Endothelial cell (in vitro differentiated cells): ENCODE data around the gene PRDM11. TPM values are rescaled to one million over a fixed set of nuclear protein-coding genes. Genes with fewer than 3 reads are reported as not detected.

Source experiments
- DNase-seq: peaks from one replicate; pipeline ENCODE4 v3.0.0; 2021; ENCODE audit warnings: low spot score
- H3K27ac Mint-ChIP-seq: one replicate; pipeline ENCODE4 v1.8.0; 2021; ENCODE audit warnings: mixed read lengths, inconsistent platforms; ENCODE audit not compliant: unreplicated experiment
- H3K27me3 Mint-ChIP-seq: one replicate; pipeline ENCODE4 v1.8.0; 2021; ENCODE audit warnings: mild to moderate bottlenecking, moderate library complexity, mixed read lengths, inconsistent platforms; ENCODE audit not compliant: unreplicated experiment
- H3K36me3 Mint-ChIP-seq: one replicate; pipeline ENCODE4 v1.8.0; 2021; ENCODE audit warnings: mild to moderate bottlenecking, low read depth, mixed read lengths, inconsistent platforms; ENCODE audit not compliant: unreplicated experiment
- H3K4me1 Mint-ChIP-seq: one replicate; pipeline ENCODE4 v1.8.0; 2021; ENCODE audit warnings: mild to moderate bottlenecking, mixed read lengths, inconsistent platforms; ENCODE audit not compliant: unreplicated experiment
- H3K4me3 Mint-ChIP-seq: one replicate; pipeline ENCODE4 v1.8.0; 2021; ENCODE audit warnings: mild to moderate bottlenecking, mixed read lengths, inconsistent platforms; ENCODE audit not compliant: unreplicated experiment
- H3K9me3 Mint-ChIP-seq: one replicate; pipeline ENCODE4 v1.8.0; 2021; ENCODE audit warnings: mixed read lengths, inconsistent platforms; ENCODE audit not compliant: unreplicated experiment
- total RNA-seq: library from RNA; stranded (reverse); fragmentation: NEBNext Ultra II Directional; extraction: Animal tissue kit (Norgen Biotek cat#: 25700); gene quantifications from one replicate; pipeline ENCODE4 v1.2.1, GENCODE V29; 2021; ENCODE audit not compliant: unreplicated experiment
- TF ChIP-seq, protein P1 (sequence below): fragments of 200-600 bp; sonication (generic); IDR thresholded peaks from one replicate; pipeline ENCODE4 v1.5.0; 2021; ENCODE audit warnings: antibody characterized with exemption; ENCODE audit not compliant: unreplicated experiment

The PRDM11 gene
- total RNA-seq, 1 donor from 2014 or later: 16.0 TPM

DNA sequence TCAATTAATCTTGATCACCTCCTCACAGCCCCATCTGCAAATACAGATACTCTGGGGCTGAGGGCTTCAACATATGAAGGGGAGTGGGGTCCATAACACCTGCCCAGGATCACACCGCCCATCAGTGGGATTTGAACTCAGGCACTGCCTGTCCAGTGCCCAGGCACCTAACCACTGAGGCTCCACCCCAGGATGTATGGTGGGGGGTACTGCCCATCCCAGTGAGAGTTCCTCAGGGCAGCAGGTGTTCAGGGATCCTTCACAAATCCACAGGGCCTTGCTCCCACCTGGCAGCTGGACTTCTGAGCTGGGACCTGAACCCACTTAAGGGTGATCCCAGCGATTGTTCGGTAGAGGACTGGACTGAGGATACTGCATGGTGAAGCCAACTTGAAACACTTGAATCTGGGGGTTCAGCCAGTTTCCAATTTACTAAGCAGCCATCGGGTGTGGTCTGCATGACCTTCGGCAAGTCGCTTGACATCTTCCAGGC is 33.3 kb downstream of the PRDM11 start:
- Mint-ChIP-seq H3K9me3 (no peaks in the 10 kb centered on the region), H3K36me3 (no peaks in the 10 kb centered on the region), H3K4me1 (peaks cover 12% of the 10 kb centered on the region), H3K4me3 (peak overlapping the region; percentile 92), H3K27ac (peak overlapping the region; percentile 83), H3K27me3 (peaks cover 7% of the 10 kb centered on the region)
- no peak for DNase-seq
- TF ChIP-seq, protein P1, sequence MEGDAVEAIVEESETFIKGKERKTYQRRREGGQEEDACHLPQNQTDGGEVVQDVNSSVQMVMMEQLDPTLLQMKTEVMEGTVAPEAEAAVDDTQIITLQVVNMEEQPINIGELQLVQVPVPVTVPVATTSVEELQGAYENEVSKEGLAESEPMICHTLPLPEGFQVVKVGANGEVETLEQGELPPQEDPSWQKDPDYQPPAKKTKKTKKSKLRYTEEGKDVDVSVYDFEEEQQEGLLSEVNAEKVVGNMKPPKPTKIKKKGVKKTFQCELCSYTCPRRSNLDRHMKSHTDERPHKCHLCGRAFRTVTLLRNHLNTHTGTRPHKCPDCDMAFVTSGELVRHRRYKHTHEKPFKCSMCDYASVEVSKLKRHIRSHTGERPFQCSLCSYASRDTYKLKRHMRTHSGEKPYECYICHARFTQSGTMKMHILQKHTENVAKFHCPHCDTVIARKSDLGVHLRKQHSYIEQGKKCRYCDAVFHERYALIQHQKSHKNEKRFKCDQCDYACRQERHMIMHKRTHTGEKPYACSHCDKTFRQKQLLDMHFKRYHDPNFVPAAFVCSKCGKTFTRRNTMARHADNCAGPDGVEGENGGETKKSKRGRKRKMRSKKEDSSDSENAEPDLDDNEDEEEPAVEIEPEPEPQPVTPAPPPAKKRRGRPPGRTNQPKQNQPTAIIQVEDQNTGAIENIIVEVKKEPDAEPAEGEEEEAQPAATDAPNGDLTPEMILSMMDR: no peak

DNA sequence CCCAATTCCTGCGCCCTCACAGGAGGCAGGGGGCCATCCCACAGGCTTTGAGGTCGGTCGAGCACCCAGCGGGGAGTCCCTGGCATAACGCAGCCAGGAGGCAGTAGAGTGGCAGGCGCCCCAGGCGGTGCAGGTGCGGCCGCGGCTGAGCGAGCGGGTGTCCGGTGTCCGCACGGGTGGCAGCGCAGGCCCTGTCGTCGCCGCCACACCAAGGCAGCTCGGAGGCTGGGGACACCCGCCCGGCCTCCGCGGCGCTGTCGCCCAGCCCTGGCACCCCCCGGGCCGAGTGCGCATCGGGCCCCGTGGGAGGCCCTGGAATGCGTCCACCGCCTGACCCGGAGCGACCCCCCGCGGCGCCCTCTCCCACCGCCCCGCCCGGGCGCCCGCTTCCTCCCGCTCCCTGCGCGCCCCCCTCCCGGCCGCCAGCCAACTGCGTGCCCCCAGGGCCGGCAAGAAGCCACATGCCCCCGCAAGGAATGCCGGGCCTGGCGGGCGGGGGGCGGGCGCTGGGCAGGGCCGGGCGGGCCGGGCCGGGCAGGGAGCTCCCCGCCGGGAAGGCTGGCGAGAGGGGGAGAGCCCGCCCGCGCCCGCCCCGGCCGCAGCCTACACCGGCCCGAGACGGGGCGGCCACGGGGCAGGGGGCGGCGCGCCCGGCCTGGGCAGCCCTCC is 33.9 kb downstream of the PRDM11 start:
- peak; percentile 49 for DNase-seq
- no peaks in the 10 kb centered on the region for H3K36me3 Mint-ChIP-seq
- H3K27me3 Mint-ChIP-seq: peaks cover 7% of the 10 kb centered on the region
- TF ChIP-seq, protein P1: no peak
- H3K4me1 Mint-ChIP-seq: peaks cover 12% of the 10 kb centered on the region
- peak overlapping the region; percentile 92 for H3K4me3 Mint-ChIP-seq
- H3K9me3 Mint-ChIP-seq: no peaks in the 10 kb centered on the region
- H3K27ac Mint-ChIP-seq: peak overlapping the region; percentile 83

DNA sequence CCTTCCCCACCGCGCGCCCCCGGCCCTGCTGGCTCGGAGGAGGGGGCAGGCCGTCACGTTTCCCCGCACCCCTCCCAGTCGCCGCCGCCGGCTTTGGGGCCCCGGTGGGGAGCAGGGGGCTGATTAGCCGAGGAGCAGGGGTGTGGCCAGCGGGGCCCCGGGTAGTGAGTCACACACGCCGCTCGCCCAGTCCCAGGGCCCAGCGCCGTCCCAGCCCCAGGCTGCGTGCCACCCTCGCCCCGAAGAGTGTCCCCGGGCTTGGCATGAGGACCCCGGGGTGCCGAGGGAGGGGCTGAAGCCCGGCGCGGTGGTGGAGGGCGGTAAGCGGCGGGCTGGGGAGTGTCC is 34.4 kb downstream of the PRDM11 start:
- no peak overlapping the region for H3K4me3 Mint-ChIP-seq
- no peaks in the 10 kb centered on the region for H3K9me3 Mint-ChIP-seq
- peaks cover 7% of the 10 kb centered on the region for H3K27me3 Mint-ChIP-seq
- peaks cover 12% of the 10 kb centered on the region for H3K4me1 Mint-ChIP-seq
- TF ChIP-seq, protein P1: no peak
- no peaks in the 10 kb centered on the region for H3K36me3 Mint-ChIP-seq
- DNase-seq: peak; percentile 39
- H3K27ac Mint-ChIP-seq: no peak overlapping the region

DNA sequence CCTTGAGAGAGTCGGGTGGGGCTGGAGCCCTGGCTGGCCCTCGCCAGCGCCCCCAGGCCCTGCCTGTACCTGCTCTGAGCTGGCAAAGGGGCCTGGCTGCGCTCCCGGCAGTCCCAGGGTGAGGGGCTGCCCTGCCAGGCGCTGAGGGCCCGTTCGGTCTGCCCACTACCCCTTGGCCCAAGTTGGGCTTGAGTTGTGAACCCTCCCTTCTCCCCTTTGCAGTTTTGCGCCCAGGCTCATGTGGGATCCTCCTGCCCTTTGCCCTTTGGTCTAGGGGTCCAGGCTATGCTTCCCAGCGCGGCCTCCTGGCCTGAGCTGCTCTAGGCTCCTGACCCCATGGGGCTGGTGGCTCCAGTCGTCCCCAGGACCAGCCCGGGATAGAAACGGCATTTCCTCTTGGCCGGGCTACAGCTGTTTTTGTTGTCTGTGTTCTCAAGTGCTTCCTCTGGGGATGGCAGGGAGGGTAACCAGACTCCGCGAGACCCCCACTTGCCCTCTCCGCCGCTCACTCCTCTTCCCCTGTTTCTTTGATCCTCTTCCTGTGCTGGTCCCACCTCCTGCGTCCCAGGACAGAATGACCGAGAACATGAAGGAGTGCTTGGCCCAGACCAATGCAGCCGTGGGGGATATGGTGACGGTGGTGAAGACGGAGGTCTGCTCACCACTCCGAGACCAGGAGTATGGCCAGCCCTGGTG is 34.9 kb downstream of the PRDM11 start:
- Mint-ChIP-seq H3K4me3 (peak overlapping the region; percentile 83), H3K36me3 (no peaks in the 10 kb centered on the region), H3K4me1 (peaks cover 12% of the 10 kb centered on the region), H3K27ac (peak overlapping the region; percentile 23), H3K9me3 (no peaks in the 10 kb centered on the region), H3K27me3 (peaks cover 7% of the 10 kb centered on the region)
- TF ChIP-seq, protein P1: no peak
- peak; percentile 24 for DNase-seq

DNA sequence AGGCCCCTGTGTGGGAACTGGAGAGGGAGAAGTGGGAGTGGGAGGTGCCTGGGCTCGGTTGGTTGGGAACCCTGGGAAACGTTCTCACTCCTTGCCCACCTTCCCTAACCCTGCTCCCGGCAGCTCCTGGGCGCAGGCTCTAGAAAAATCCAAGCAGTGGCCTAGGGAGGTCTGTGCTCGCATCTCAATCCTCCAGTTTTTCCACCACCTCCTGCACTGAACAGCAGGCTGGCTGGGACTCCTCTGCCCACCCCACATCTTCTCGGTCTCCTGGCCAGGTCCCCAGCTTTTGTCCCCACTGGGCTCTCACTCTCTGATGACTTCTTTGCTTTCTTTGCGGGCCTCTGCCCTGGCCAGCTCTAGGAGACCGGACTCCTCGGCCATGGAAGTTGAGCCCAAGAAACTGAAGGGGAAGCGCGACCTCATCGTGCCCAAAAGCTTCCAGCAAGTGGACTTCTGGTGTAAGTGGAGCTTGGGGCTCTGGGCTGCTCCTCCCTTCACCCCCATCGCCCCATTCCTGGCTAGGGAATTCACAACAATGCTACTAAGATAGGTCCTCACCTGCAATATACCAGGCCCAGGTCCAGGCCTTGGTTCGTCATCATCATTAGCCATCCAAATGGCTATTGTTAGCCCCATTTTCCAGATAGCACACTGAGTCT is 35.6 kb downstream of the PRDM11 start:
- H3K9me3 Mint-ChIP-seq: no peaks in the 10 kb centered on the region
- H3K27me3 Mint-ChIP-seq: peaks cover 7% of the 10 kb centered on the region
- TF ChIP-seq, protein P1: no peak
- peak overlapping the region; percentile 83 for H3K4me3 Mint-ChIP-seq
- no peak for DNase-seq
- no peak overlapping the region for H3K27ac Mint-ChIP-seq
- H3K4me1 Mint-ChIP-seq: peaks cover 12% of the 10 kb centered on the region
- H3K36me3 Mint-ChIP-seq: peaks cover 2% of the 10 kb centered on the region
